Fibroblast of villous mesenchyme (primary cell): ENCODE data around the gene NKX2-4. TPM values are rescaled to one million over a fixed set of nuclear protein-coding genes. Genes with fewer than 3 reads are reported as not detected.

Experiments
- DNase-seq: peaks from one replicate; pipeline ENCODE4 v3.0.0-alpha.2; 2010; ENCODE audit warnings: low read depth
- H3K4me3 ChIP-seq: 2 replicates; pipeline ENCODE4 v1.5.1; 2011; ENCODE audit warnings: low read depth, mild to moderate bottlenecking, low read length
- total RNA-seq: library from RNA; depleted of rRNA; stranded (reverse); fragments of >200 nt; gene quantifications from 2 replicates; pipeline ENCODE4 v1.2.3, GENCODE V29; 2012
- TF ChIP-seq, protein P1 (sequence below): IDR thresholded peaks from 2 replicates; pipeline ENCODE4 v1.5.1; 2012; ENCODE audit warnings: low read depth, mild to moderate bottlenecking, low read length; ENCODE audit not compliant: insufficient read depth

The NKX2-4 gene
- total RNA-seq, 1 donor, result not detected

DNA sequence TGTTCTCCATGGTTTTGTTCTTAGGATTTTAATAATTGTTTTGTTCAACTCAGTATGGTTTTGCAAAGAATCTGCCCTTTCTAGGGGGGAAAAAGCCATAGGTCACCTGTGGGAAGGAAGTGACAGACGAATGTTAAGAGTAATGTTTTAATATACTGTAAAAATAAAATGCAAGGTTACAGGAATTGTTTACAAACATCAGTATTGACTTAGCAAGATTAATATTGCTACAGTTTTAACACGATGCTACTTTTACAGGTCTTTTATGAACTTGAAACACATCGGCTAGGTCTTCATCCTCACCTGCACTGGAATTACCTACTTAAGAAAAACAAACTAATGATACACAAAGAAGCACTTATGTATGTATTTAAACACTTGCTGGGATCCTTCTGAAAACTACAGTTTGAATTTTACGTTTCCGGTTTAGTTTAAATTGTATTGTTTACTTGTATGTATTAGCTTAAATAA is 1.7 kb upstream of the NKX2-4 start:
- no peak for DNase-seq
- TF ChIP-seq, protein P1, sequence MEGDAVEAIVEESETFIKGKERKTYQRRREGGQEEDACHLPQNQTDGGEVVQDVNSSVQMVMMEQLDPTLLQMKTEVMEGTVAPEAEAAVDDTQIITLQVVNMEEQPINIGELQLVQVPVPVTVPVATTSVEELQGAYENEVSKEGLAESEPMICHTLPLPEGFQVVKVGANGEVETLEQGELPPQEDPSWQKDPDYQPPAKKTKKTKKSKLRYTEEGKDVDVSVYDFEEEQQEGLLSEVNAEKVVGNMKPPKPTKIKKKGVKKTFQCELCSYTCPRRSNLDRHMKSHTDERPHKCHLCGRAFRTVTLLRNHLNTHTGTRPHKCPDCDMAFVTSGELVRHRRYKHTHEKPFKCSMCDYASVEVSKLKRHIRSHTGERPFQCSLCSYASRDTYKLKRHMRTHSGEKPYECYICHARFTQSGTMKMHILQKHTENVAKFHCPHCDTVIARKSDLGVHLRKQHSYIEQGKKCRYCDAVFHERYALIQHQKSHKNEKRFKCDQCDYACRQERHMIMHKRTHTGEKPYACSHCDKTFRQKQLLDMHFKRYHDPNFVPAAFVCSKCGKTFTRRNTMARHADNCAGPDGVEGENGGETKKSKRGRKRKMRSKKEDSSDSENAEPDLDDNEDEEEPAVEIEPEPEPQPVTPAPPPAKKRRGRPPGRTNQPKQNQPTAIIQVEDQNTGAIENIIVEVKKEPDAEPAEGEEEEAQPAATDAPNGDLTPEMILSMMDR, result no peak
- no peak overlapping the region for H3K4me3 ChIP-seq

DNA sequence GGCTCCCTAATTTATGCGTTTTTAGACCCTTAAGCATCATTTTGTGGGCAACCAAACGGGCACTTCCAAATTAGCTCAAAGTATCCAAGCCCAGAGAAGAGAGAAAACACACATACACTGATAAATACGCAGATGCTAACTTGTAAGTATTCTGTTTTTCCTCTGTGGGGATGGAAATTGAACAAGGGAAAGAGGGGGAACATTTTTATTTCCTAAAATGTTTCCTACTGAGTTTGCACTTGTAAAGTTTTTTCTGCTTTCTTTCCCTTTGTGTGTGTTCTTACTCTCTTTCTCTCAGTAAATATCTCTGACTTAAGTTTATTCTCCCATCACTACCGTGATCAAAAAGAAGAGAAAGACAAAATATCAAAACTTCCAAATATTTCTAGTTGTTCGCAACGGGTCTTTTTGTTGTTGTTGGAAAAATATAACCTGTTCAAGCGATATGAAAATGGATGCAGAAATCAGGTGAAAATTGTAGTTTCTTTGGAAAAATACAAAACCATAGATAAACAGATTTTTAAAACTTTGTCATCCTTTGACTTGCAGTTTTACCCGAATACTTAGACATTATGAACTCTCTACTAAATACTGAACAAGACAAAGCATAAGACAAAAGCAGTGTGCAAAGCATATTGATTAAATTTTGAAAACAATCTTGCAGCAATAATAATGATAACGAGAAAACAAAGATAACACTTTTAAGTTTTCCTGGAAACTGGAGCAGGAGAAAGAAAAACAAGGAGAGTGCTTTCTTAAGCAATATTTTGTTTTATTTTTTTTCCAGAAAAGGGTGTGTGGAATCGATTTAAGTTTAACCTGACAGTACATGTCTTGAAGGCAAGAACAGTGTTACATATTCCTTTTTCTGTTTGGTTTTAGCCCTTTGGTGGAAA is 1.0 kb upstream of the NKX2-4 start:
- no peak overlapping the region for H3K4me3 ChIP-seq
- TF ChIP-seq, protein P1, result no peak
- DNase-seq, result no peak

DNA sequence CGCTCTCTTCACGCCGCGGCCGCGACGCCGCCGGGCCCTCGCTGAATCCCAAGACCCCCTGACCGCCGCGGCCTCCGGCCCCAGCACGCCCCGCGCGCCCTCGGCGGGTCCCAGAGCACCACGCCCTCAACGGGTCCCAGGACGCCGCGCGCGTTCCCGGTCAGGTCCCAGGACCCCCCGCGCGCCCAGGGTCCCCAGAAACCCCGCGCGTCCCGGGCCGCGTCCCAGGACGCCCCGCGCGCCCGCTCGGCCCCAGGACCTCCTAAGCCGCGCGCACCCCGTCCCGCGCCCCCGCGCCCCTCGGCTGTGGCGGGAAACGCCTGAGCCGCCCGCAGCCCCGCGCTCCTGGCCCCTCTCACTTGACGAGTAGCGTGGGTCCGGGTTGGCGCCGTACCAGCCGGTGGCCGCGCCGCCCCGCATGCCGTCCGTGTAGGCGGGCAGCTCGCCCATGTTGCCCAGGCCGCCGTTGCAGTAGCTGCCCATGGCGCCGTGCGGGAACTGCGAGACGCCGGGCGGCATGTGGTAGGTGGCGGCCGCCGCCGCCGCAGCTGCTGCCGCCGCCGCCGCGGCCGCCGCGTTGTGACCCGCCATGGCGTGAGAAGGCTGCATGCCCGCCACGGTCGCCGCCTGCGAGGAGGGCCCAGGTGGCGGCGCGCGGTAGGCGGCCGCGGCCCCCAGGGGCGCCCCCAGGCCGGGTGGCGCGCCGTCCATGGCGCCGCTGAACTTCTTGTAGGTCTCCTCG is 556 bp downstream of the NKX2-4 start:
- no peak for DNase-seq
- TF ChIP-seq, protein P1, result no peak
- no peak overlapping the region for H3K4me3 ChIP-seq

DNA sequence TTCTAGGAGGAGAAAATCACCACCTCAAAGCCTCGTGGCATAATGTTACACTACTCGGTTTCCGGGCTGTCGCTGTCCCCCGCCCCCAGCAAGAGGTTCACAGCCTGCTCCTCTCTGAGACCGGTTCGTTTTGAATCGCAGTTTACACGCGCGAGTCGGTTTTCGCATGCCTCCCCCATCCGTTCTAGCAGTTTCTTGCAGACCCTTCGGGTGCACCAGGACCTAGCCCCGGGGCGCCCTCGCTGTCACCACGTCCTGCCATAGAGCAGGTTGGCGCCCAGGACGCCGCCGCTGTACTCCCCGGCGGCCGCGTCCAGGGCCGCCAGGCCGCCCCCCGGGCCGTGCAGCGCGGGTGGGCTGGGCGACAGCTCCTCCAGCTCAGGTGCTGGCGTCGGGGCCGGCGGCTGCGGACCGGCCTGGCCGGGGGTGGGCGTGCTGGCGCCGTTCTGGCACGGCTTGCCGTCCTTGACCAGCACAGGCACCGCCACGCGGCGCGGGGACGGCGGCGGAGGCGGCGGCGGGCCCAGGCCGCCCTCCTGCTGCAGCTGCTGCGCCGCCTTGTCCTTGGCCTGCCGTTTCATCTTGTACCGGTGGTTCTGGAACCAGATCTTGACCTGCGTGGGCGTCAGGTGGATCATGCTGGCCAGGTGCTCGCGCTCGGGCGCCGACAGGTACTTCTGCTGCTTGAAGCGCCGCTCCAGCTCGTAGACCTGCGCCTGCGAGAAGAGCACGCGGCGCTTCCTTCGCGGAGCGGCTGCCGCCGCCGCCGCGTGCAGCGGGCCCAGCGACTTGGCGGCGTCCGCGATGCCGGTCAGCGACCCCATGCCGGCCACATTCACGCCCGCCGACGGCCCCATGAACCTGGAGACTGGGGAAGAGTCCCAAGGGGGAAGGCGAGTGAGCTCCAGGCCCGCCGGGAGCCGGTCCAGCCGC is 1.4 kb downstream of the NKX2-4 start:
- TF ChIP-seq, protein P1, result no peak
- no peak overlapping the region for H3K4me3 ChIP-seq
- no peak for DNase-seq

DNA sequence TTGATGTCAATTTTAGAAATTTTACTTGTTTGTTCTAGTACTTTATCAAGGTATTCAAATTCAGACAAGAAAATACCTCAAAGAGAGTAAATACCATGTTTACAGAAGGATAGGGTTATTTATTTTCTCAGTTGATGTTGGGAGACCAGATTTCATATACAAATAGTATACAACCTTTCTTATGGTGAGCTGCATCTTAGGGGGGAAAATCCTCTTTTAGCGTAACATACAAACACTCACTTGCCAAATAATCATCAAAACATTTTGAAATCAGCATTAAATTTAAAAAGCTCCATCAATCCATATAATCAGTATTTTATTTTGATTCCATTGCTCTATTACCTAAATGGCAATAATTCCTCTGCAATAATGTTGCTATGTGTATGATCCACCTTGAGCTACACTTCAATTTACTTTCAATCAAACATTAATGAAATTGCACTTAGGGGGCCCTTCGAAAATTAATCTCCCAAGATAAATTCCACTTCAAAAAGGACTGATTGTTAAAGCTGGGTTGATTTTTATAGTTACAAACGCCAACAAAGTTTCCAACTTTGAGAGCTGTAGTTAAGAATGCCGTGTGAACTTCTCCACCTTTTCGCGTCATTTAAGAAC is 2.2 kb downstream of the NKX2-4 start:
- TF ChIP-seq, protein P1, result no peak
- no peak for DNase-seq
- H3K4me3 ChIP-seq, result no peak overlapping the region

DNA sequence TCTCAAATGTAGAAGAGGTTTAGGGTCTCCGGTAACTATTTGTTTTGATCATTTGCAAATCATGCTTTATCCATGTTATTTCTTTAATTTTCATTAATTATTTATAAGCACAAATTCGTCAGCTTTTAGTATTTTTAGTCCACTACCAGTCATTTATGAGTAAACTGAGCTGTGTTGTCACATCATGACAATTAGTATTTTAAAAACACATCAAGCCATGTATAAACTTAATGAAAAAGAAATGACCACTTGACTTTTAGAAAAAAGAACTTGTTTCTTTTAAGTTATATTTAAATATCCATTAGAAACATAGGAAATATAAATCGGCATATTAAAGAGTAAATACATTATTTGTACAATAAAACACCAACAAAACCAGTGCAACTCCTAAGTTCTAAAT is 2.8 kb downstream of the NKX2-4 start:
- no peak for DNase-seq

More for the DNA sequence above, 2.8 kb downstream of the NKX2-4 start:
- no peak overlapping the region for H3K4me3 ChIP-seq
- TF ChIP-seq, protein P1, result no peak
